HEK293 (cell line): Measurements from ENCODE around the gene TSPAN1.

Source experiments
- CTCF ChIA-PET: fragments of 350-600 bp; formaldehyde crosslinking; extraction: SDS; loops from one replicate; lab custom pipeline; 2021; ENCODE audit warnings: antibody characterized with exemption; lab: Yijun Ruan, JAX
- POLR2A ChIA-PET: fragments of 300-600 bp; formaldehyde crosslinking; extraction: SDS; loops from one replicate; lab custom pipeline; 2020; ENCODE audit warnings: antibody characterized with exemption, inconsistent platforms; lab: Yijun Ruan, JAX
- H3K27ac ChIP-seq: fragments of 200-500 bp; sonication (Bioruptor generic); 2 replicates; pipeline ENCODE4 v1.5.1; 2014; ENCODE audit warnings: low read depth, low read length, control low read depth, inconsistent platforms; ENCODE audit errors: extremely low read depth
- H3K36me3 ChIP-seq, 2 experiments: fragments of 200-500 bp in 1 of 2; sonication (Bioruptor generic) in 1 of 2; 1 replicate in 1 of 2; 2 replicates in 1 of 2; pipeline ENCODE4 v1.5.1; 2014 to 2017; ENCODE audit warnings: inconsistent platforms in 2 of 2, low read length in 2 of 2; ENCODE audit not compliant: control insufficient read depth in 2 of 2, insufficient read depth in 1 of 2
- H3K4me1 ChIP-seq: fragments of 200-500 bp; sonication (Bioruptor generic); 2 replicates; pipeline ENCODE4 v1.5.1; 2014; ENCODE audit warnings: mild to moderate bottlenecking, low read length, inconsistent platforms; ENCODE audit not compliant: control insufficient read depth, insufficient read depth
- H3K4me3 ChIP-seq: 2 replicates; pipeline ENCODE4 v1.5.1; 2011; ENCODE audit warnings: low read depth, mild to moderate bottlenecking, control low read depth, low read length, moderate library complexity
- H3K9me3 ChIP-seq: fragments of 200-500 bp; sonication (Bioruptor generic); 2 replicates; pipeline ENCODE4 v1.5.1; 2014; ENCODE audit warnings: low read depth, low read length, inconsistent platforms; ENCODE audit not compliant: control insufficient read depth, insufficient read depth
- BCL11A ChIP-seq: fragments of 450-650 bp; formaldehyde crosslinking; IDR thresholded peaks from 2 replicates; pipeline ENCODE4 v1.5.1; 2016; ENCODE audit warnings: low read depth, missing biosample characterization, missing genetic modification characterization
- GFI1B ChIP-seq: fragments of 450-650 bp; formaldehyde crosslinking; IDR thresholded peaks from 2 replicates; pipeline ENCODE4 v1.5.1; 2016; ENCODE audit warnings: missing biosample characterization, missing genetic modification characterization
- OVOL3 ChIP-seq: fragments of 450-650 bp; formaldehyde crosslinking; IDR thresholded peaks from 2 replicates; pipeline ENCODE4 v1.5.1; 2016; ENCODE audit warnings: missing biosample characterization, missing genetic modification characterization
- ZBTB17 ChIP-seq: fragments of 450-650 bp; formaldehyde crosslinking; IDR thresholded peaks from 2 replicates; pipeline ENCODE4 v1.5.1; 2016; ENCODE audit warnings: missing biosample characterization, missing genetic modification characterization
- ZBTB48 ChIP-seq: fragments of 450-650 bp; formaldehyde crosslinking; IDR thresholded peaks from 2 replicates; pipeline ENCODE4 v1.5.1; 2016; ENCODE audit warnings: missing biosample characterization, missing genetic modification characterization
- ZBTB8A ChIP-seq: fragments of 450-650 bp; formaldehyde crosslinking; IDR thresholded peaks from 2 replicates; pipeline ENCODE4 v1.5.1; 2016; ENCODE audit warnings: missing biosample characterization, missing genetic modification characterization
- ZFHX2 ChIP-seq: fragments of 450-650 bp; formaldehyde crosslinking; conservative IDR thresholded peaks from 2 replicates; pipeline ENCODE4 v1.5.1; 2016; ENCODE audit warnings: missing biosample characterization, missing genetic modification characterization
- ZFP41 ChIP-seq: fragments of 450-650 bp; formaldehyde crosslinking; IDR thresholded peaks from 2 replicates; pipeline ENCODE4 v1.5.1; 2016; ENCODE audit warnings: missing biosample characterization, missing genetic modification characterization, borderline replicate concordance
- ZNF132 ChIP-seq: fragments of 450-650 bp; formaldehyde crosslinking; IDR thresholded peaks from 2 replicates; pipeline ENCODE4 v1.5.1; 2017; ENCODE audit warnings: missing biosample characterization, missing genetic modification characterization, borderline replicate concordance
- ZNF157 ChIP-seq: fragments of 450-650 bp; formaldehyde crosslinking; IDR thresholded peaks from 2 replicates; pipeline ENCODE4 v1.5.1; 2016; ENCODE audit warnings: missing biosample characterization, missing genetic modification characterization
- ZNF16 ChIP-seq: fragments of 450-650 bp; formaldehyde crosslinking; IDR thresholded peaks from 2 replicates; pipeline ENCODE4 v1.5.1; 2016; ENCODE audit warnings: low read depth, missing biosample characterization, missing genetic modification characterization
- ZNF548 ChIP-seq: fragments of 450-650 bp; formaldehyde crosslinking; IDR thresholded peaks from 2 replicates; pipeline ENCODE4 v1.5.1; 2016; ENCODE audit warnings: missing biosample characterization, missing genetic modification characterization
- ZNF596 ChIP-seq: fragments of 450-650 bp; IDR thresholded peaks from 2 replicates; pipeline ENCODE4 v1.5.0; 2018; ENCODE audit warnings: missing biosample characterization, mild to moderate bottlenecking, missing genetic modification characterization, moderate library complexity
- ZNF621 ChIP-seq: fragments of 450-650 bp; formaldehyde crosslinking; IDR thresholded peaks from 2 replicates; pipeline ENCODE4 v1.5.1; 2017; ENCODE audit warnings: missing biosample characterization, missing genetic modification characterization
- ZNF664 ChIP-seq: fragments of 450-650 bp; formaldehyde crosslinking; IDR thresholded peaks from 2 replicates; pipeline ENCODE4 v1.5.1; 2016; ENCODE audit warnings: missing biosample characterization, missing genetic modification characterization
- ZNF701 ChIP-seq: fragments of 450-650 bp; formaldehyde crosslinking; IDR thresholded peaks from 2 replicates; pipeline ENCODE4 v1.5.1; 2016; ENCODE audit warnings: missing biosample characterization, missing genetic modification characterization
- ZNF830 ChIP-seq: fragments of 450-650 bp; IDR thresholded peaks from 2 replicates; pipeline ENCODE4 v1.5.0; 2018; ENCODE audit warnings: missing biosample characterization, missing genetic modification characterization, low read depth, mild to moderate bottlenecking, moderate library complexity
- TF ChIP-seq, protein P1 (sequence below): fragments of 450-650 bp; formaldehyde crosslinking; IDR thresholded peaks from 2 replicates; pipeline ENCODE4 v1.5.1; 2016; ENCODE audit warnings: missing biosample characterization, missing genetic modification characterization
- TF ChIP-seq, protein P2 (sequence below): fragments of 450-650 bp; formaldehyde crosslinking; IDR thresholded peaks from 2 replicates; pipeline ENCODE4 v1.5.1; 2016; ENCODE audit warnings: missing biosample characterization, missing genetic modification characterization
- TF ChIP-seq, protein P3 (sequence below): fragments of 450-650 bp; formaldehyde crosslinking; conservative IDR thresholded peaks from 2 replicates; pipeline ENCODE4 v1.5.1; 2016; ENCODE audit warnings: low read depth, missing biosample characterization, missing genetic modification characterization

TSPAN1 gene

DNA sequence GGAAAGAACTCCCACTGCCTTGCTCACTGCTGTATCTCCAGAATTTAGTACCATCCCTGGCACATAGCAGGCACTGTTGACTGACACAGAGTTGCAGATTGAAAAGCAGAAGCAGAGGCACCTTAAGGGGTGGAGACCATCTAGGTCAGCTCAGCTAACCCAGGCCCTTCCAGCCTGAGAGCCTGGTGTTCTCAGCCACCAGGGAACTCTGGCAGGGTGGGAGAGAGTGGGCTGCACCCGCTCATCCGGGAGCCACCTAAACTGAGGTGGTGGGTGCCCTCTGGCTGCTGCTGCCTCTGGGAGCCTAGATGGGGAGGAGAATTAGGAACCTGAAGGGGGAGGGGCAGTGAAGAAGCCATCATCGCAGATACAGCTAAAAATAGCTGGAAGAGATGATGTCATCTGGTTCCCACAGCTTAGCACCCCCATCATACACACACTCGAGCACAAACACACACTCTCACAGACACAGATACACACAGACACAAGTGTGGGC is 1.5 kb upstream of the TSPAN1 start (continued):
- no peak for TF ChIP-seq ZNF621 (tag by site-specific recombination)
- TF ChIP-seq ZNF16 (tag by site-specific recombination) = no peak
- TF ChIP-seq ZFP41 (tag by site-specific recombination) = no peak
- TF ChIP-seq ZNF596 (tag by site-specific recombination) = no peak
- peak; percentile 77; the same call in 1 of the 2 replicates for TF ChIP-seq ZBTB17
- TF ChIP-seq ZBTB8A (tag by site-specific recombination) = no peak
- no peak for TF ChIP-seq OVOL3 (tag by site-specific recombination)
- TF ChIP-seq, all 188 proteins: peak for 15

DNA sequence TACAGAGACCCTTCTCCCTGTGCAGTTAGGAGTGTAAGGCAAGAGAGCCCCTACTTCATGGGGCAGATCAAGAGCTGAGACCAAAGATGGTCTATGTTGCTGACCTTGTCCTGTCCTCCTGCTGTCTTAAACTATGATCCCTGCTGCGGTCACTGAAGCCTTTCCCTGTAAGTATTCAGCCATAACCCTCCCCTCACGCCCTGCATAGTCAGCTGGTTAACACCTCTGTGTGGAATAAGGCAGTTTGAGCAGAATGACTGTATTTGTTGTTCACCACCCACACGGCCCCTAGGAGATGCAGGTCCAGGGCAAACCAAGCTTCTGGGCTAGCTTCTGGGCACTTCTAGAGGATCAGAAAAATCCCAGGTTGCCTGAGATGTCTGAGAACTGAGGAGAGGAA is 356 bp downstream of the TSPAN1 start:
- CTCF ChIA-PET = interaction anchor here (0.9 to 2.3 kb wide), 2 partner anchors 48 to 139 kb away, joined by 3 to 12 read pairs; no protein-coding TSS in a partner anchor
- no peak overlapping the region for H3K4me3 ChIP-seq
- H3K27ac ChIP-seq = no peak overlapping the region
- TF ChIP-seq ZNF548 (no peak), ZBTB48 (tag by site-specific recombination) (peak; percentile 11; the same call in 1 of the 2 replicates), GFI1B (no peak), ZFHX2 (tag by site-specific recombination) (0 out of 2 replicates have a peak, but pooled peaks have one; percentile 23), ZNF157 (tag by site-specific recombination) (no peak)
- POLR2A ChIA-PET = no interaction called here
- H3K9me3 ChIP-seq = no peaks in the 10 kb centered on the region
- no peaks in the 10 kb centered on the region for H3K36me3 ChIP-seq
- H3K4me1 ChIP-seq = no peaks in the 10 kb centered on the region; the same call in 1 of the 2 replicates

DNA sequence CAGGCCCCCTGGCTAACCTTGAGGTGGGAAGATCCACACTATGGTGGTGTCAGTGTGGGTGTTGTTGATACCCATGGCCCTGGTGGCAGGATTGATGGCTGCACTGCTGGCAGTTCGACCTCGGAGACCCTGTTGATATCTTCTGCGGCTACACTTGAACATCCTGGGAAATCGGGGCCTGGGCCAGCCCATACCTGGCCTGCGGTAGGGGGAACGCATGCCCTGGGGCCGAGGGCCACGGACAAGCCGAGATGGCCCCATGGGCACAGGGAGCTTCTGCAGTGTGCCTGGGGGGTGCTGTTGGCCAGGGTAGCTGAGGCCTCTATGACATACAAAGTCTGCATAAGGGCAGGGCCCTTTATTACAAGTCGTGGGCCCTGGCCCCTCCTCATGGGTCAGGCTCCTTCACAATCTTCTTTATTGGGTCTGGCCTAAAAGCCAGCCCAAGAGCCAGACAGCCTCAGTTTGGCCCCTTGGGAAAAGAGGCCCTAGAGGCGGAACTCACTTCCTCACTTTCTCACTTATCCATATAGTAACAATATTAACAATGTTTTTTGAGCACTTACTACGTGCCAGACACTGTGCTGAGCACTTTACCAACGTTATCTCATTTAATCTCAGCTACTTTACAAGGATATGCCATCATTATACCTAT is 1.5 kb downstream of the TSPAN1 start, which contains the start of gene P3R3URF:
Gene P3R3URF (minus strand): TSS at position 278 of the 655 bp plus-strand sequence. CDS start 17 bp downstream, at position 261.
- H3K4me3 ChIP-seq = no peak within 1 kb of the TSS
- H3K27ac ChIP-seq = no peak within 1 kb of the TSS
- no peaks in the 10 kb centered on the region for H3K36me3 ChIP-seq
- H3K9me3 ChIP-seq = no peaks in the 10 kb centered on the region
- TF ChIP-seq ZNF701 (tag by site-specific recombination) (no peak), ZNF664 (tag by site-specific recombination) (peak; percentile 48; the same call in 1 of the 2 replicates)
- H3K4me1 ChIP-seq = no peaks in the 10 kb centered on the region; the same call in 1 of the 2 replicates
- ChIA-PET CTCF (interaction anchor here (1.9 to 9.3 kb wide), 2 partner anchors 48 to 140 kb away, joined by 4 to 148 read pairs; no protein-coding TSS in a partner anchor), POLR2A (no interaction called here)

DNA sequence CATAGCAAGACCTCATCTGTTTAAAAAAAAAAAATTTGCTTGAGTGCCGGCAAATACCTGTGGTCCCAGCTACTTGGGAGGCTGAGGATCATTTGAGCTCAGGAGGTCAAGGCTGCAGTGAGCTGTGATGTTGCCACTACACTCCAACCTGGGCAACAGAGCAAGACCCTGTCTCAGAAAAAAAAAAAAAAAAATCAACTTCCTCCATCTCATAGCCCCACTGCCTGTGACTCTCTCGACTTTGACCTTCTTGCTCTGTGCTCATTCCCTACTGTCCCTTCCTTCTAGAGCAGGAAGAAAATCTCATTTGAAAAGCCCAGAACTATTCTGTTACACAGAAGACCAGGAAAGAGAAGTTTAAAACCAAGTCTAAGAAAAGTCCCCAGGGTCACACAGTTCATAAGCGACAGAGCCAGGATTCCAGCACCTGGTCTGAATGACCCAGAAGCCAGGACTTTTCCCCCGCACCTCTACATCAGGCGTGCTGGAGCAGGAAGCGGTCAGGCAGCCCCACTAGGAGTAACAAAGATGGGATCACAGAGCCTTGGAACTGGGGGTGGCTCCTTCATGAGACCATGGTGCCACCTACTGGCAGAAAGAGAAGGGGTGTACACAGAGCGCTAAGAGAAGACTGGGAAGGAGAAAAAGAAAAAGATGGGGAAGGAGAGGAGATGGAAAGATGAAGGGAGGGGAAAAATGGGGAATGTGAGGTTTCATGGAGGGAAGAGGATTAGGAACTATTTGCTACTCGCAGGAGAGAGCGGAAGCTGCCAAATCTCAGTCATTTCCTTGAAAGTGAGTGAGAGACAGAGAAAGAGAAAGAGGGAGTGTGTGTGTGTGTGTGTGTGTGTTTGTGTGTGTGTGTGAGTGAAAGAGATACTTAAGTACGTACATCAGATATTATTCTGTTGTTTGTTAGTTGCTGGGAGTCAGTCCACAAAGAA is 4.5 kb downstream of the TSPAN1 start:
- Histone ChIP-seq H3K4me3 (no peak overlapping the region), H3K4me1 (peaks cover 3% of the 10 kb centered on the region; the same call in 1 of the 2 replicates), H3K9me3 (no peaks in the 10 kb centered on the region), H3K27ac (no peak overlapping the region), H3K36me3 (no peaks in the 10 kb centered on the region)
- ChIA-PET POLR2A (interaction anchor here (0.7 kb wide), 1 partner anchor 141 kb away, joined by 3 read pairs; no protein-coding TSS in a partner anchor), CTCF (interaction anchor here (0.6 to 9.3 kb wide), 10 partner anchors 11 to 158 kb away, joined by 3 to 148 read pairs (median 4); no protein-coding TSS in a partner anchor)
- TF ChIP-seq, protein P1, sequence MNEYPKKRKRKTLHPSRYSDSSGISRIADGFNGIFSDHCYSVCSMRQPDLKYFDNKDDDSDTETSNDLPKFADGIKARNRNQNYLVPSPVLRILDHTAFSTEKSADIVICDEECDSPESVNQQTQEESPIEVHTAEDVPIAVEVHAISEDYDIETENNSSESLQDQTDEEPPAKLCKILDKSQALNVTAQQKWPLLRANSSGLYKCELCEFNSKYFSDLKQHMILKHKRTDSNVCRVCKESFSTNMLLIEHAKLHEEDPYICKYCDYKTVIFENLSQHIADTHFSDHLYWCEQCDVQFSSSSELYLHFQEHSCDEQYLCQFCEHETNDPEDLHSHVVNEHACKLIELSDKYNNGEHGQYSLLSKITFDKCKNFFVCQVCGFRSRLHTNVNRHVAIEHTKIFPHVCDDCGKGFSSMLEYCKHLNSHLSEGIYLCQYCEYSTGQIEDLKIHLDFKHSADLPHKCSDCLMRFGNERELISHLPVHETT = no peak
- TF ChIP-seq, protein P2, sequence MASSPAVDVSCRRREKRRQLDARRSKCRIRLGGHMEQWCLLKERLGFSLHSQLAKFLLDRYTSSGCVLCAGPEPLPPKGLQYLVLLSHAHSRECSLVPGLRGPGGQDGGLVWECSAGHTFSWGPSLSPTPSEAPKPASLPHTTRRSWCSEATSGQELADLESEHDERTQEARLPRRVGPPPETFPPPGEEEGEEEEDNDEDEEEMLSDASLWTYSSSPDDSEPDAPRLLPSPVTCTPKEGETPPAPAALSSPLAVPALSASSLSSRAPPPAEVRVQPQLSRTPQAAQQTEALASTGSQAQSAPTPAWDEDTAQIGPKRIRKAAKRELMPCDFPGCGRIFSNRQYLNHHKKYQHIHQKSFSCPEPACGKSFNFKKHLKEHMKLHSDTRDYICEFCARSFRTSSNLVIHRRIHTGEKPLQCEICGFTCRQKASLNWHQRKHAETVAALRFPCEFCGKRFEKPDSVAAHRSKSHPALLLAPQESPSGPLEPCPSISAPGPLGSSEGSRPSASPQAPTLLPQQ (tag by site-specific recombination) = no peak
- TF ChIP-seq ZNF830 (tag by site-specific recombination) = no peak
- no peak for TF ChIP-seq BCL11A (tag by site-specific recombination)
- TF ChIP-seq, protein P3, sequence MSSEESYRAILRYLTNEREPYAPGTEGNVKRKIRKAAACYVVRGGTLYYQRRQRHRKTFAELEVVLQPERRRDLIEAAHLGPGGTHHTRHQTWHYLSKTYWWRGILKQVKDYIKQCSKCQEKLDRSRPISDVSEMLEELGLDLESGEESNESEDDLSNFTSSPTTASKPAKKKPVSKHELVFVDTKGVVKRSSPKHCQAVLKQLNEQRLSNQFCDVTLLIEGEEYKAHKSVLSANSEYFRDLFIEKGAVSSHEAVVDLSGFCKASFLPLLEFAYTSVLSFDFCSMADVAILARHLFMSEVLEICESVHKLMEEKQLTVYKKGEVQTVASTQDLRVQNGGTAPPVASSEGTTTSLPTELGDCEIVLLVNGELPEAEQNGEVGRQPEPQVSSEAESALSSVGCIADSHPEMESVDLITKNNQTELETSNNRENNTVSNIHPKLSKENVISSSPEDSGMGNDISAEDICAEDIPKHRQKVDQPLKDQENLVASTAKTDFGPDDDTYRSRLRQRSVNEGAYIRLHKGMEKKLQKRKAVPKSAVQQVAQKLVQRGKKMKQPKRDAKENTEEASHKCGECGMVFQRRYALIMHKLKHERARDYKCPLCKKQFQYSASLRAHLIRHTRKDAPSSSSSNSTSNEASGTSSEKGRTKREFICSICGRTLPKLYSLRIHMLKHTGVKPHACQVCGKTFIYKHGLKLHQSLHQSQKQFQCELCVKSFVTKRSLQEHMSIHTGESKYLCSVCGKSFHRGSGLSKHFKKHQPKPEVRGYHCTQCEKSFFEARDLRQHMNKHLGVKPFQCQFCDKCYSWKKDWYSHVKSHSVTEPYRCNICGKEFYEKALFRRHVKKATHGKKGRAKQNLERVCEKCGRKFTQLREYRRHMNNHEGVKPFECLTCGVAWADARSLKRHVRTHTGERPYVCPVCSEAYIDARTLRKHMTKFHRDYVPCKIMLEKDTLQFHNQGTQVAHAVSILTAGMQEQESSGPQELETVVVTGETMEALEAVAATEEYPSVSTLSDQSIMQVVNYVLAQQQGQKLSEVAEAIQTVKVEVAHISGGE = no peak
- no peak for TF ChIP-seq ZNF132 (tag by site-specific recombination)
